K562 (cell line): ENCODE data around the gene SIAE.

Source experiments
- CHCHD3 ChIP-seq: fragments of 250-450 bp; sonication (Bioruptor Pico); IDR thresholded peaks from 2 replicates; pipeline ENCODE4 v2.1.2; 2022; ENCODE audit warnings: mild to moderate bottlenecking
- GTF2F1 ChIP-seq: IDR thresholded peaks from 2 replicates; pipeline ENCODE4 v1.6.1; 2011; ENCODE audit warnings: low read depth, low read length, improper control_type of control experiment
- NFYB ChIP-seq: IDR thresholded peaks from 2 replicates; pipeline ENCODE4 v1.6.1; 2011; ENCODE audit warnings: mild to moderate bottlenecking, moderate library complexity; ENCODE audit not compliant: insufficient read length; ENCODE audit errors: extremely low read depth
- POLR2AphosphoS5 ChIP-seq: IDR thresholded peaks from 2 replicates; pipeline ENCODE4 v1.6.1; 2011; ENCODE audit warnings: mild to moderate bottlenecking, low read depth, low read length, moderate library complexity; ENCODE audit not compliant: control insufficient read depth, insufficient read depth
- TCF7L2 ChIP-seq: fragments of 150-350 bp; IDR thresholded peaks from 2 replicates; pipeline ENCODE4 v1.6.1; 2016; ENCODE audit warnings: low read depth, mild to moderate bottlenecking, low read length, moderate library complexity
- ZNF23 ChIP-seq: fragments of 250-450 bp; sonication (Bioruptor Pico); IDR thresholded peaks from 2 replicates; pipeline ENCODE4 v1.4.0; 2020; ENCODE audit warnings: mild to moderate bottlenecking
- TF ChIP-seq, protein P1 (sequence below), 3 experiments: IDR thresholded peaks in 2 of 3; conservative IDR thresholded peaks in 1 of 3; 2 replicates each; pipeline ENCODE4 v1.5.1; 2011 to 2012; ENCODE audit warnings: low read length in 3 of 3, mild to moderate bottlenecking in 3 of 3, control low read depth in 2 of 3, improper control_type of control experiment in 1 of 3, inconsistent platforms in 1 of 3, low read depth in 1 of 3, mixed read lengths in 1 of 3, moderate library complexity in 1 of 3; ENCODE audit not compliant: insufficient read depth in 2 of 3
- TF ChIP-seq, protein P2 (sequence below): IDR thresholded peaks from 3 replicates; pipeline ENCODE4 v1.6.1; 2011; ENCODE audit warnings: borderline replicate concordance, mild to moderate bottlenecking, moderate library complexity; ENCODE audit not compliant: insufficient read length; ENCODE audit errors: extremely low read depth
- TF ChIP-seq, protein P3 (sequence below): sonication (generic); formaldehyde crosslinking; IDR thresholded peaks from 2 replicates; pipeline ENCODE4 v1.8.0; 2022; ENCODE audit warnings: mild to moderate bottlenecking, missing genetic modification reagents
- TF ChIP-seq, protein P4 (sequence below): fragments of 250-450 bp; sonication (Bioruptor Pico); IDR thresholded peaks from 2 replicates; pipeline ENCODE4 v1.5.0; 2020; ENCODE audit warnings: mild to moderate bottlenecking, borderline replicate concordance

DNA sequence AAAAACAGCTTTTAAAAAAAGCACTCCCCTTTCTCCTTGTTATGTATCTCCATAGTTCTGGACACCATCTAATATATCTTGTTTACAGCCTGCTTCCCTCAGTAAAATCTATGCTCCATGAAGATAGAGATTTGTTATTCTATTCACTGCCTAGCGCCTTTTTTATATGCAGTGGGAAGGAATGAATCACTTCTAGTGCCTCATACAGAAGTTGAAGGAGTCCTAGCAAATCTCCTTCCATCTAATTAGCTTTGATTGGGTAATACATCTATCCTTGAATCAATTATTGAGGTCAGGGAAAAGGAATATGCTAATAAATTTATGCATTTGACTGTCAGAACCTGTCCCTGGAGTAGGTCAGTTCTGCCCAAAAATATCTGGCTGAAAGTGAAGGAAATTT, 26.0 kb upstream of the SIAE start:
- no peak for TF ChIP-seq POLR2AphosphoS5
- no peak for TF ChIP-seq TCF7L2
- TF ChIP-seq ZNF23 (CRISPR knock-in tag): no peak
- TF ChIP-seq NFYB: no peak
- TF ChIP-seq, protein P1, sequence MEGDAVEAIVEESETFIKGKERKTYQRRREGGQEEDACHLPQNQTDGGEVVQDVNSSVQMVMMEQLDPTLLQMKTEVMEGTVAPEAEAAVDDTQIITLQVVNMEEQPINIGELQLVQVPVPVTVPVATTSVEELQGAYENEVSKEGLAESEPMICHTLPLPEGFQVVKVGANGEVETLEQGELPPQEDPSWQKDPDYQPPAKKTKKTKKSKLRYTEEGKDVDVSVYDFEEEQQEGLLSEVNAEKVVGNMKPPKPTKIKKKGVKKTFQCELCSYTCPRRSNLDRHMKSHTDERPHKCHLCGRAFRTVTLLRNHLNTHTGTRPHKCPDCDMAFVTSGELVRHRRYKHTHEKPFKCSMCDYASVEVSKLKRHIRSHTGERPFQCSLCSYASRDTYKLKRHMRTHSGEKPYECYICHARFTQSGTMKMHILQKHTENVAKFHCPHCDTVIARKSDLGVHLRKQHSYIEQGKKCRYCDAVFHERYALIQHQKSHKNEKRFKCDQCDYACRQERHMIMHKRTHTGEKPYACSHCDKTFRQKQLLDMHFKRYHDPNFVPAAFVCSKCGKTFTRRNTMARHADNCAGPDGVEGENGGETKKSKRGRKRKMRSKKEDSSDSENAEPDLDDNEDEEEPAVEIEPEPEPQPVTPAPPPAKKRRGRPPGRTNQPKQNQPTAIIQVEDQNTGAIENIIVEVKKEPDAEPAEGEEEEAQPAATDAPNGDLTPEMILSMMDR (IDR thresholded peaks at IDR 0.05 in 2 of 3, conservative IDR thresholded peaks at IDR 0.05 in 1 of 3; ENCODE audit: insufficient read depth in 2 of 3, low read depth in 1 of 3, low read length in 3 of 3): no peak
- TF ChIP-seq, protein P2, sequence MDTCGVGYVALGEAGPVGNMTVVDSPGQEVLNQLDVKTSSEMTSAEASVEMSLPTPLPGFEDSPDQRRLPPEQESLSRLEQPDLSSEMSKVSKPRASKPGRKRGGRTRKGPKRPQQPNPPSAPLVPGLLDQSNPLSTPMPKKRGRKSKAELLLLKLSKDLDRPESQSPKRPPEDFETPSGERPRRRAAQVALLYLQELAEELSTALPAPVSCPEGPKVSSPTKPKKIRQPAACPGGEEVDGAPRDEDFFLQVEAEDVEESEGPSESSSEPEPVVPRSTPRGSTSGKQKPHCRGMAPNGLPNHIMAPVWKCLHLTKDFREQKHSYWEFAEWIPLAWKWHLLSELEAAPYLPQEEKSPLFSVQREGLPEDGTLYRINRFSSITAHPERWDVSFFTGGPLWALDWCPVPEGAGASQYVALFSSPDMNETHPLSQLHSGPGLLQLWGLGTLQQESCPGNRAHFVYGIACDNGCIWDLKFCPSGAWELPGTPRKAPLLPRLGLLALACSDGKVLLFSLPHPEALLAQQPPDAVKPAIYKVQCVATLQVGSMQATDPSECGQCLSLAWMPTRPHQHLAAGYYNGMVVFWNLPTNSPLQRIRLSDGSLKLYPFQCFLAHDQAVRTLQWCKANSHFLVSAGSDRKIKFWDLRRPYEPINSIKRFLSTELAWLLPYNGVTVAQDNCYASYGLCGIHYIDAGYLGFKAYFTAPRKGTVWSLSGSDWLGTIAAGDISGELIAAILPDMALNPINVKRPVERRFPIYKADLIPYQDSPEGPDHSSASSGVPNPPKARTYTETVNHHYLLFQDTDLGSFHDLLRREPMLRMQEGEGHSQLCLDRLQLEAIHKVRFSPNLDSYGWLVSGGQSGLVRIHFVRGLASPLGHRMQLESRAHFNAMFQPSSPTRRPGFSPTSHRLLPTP: no peak
- TF ChIP-seq GTF2F1: no peak
- TF ChIP-seq, protein P3, sequence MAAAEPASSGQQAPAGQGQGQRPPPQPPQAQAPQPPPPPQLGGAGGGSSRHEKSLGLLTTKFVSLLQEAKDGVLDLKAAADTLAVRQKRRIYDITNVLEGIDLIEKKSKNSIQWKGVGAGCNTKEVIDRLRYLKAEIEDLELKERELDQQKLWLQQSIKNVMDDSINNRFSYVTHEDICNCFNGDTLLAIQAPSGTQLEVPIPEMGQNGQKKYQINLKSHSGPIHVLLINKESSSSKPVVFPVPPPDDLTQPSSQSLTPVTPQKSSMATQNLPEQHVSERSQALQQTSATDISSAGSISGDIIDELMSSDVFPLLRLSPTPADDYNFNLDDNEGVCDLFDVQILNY (CRISPR knock-in tag): no peak
- TF ChIP-seq, protein P4, sequence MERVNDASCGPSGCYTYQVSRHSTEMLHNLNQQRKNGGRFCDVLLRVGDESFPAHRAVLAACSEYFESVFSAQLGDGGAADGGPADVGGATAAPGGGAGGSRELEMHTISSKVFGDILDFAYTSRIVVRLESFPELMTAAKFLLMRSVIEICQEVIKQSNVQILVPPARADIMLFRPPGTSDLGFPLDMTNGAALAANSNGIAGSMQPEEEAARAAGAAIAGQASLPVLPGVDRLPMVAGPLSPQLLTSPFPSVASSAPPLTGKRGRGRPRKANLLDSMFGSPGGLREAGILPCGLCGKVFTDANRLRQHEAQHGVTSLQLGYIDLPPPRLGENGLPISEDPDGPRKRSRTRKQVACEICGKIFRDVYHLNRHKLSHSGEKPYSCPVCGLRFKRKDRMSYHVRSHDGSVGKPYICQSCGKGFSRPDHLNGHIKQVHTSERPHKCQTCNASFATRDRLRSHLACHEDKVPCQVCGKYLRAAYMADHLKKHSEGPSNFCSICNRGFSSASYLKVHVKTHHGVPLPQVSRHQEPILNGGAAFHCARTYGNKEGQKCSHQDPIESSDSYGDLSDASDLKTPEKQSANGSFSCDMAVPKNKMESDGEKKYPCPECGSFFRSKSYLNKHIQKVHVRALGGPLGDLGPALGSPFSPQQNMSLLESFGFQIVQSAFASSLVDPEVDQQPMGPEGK (CRISPR knock-in tag): no peak
- no peak for TF ChIP-seq CHCHD3 (CRISPR knock-in tag)
